ENCODE results near the gene BABAM2. TPM values are rescaled to one million over a fixed set of nuclear protein-coding genes. Genes with fewer than 3 reads are reported as not detected.

The BABAM2 gene
- total and polyA plus RNA-seq, 7 donors = 34.2 to 74.5 (median 52.3) TPM

GRCh38 chr2:28228434-28228995 is 338.0 kb downstream of the BABAM2 start:
- no peaks in the 10 kb centered on the region for H3K36me3 ChIP-seq (ENCODE audit: insufficient read depth in 1 of 2, low read depth in 1 of 2)
- no peak for TF ChIP-seq CTCF (IDR thresholded peaks at IDR 0.05)
- H3K27me3 ChIP-seq (ENCODE audit: insufficient read depth in 3 of 3, low read length in 2 of 3) = no peaks in the 10 kb centered on the region
- no peaks in the 10 kb centered on the region for H3K9me3 ChIP-seq
- 51 to 73% (median 59%) methylated on average over 1 of the region's 1 CpG for WGBS, 3 donors
- ATAC-seq (no peak), DNase-seq (no peak)
- intact Hi-C loops (cut with DNase I) = no loop called here
- no peak overlapping the region for H3K4me3 ChIP-seq
- no peak overlapping the region for H3K27ac ChIP-seq
- H3K4me1 ChIP-seq = peaks cover 34% of the 10 kb centered on the region

GRCh38 chr2:28231110-28231631 is 340.6 kb downstream of the BABAM2 start:
- peak; percentile 88 to 95 (median 92) for ATAC-seq
- WGBS, 3 donors = 25 to 33% (median 28%) methylated on average over 4 of the region's 4 CpGs
- H3K27ac ChIP-seq = peak overlapping the region; percentile 68

GRCh38 chr2:28232295-28232694 is 341.8 kb downstream of the BABAM2 start:
- Histone ChIP-seq H3K4me3 (no peak overlapping the region), H3K27me3 (ENCODE audit: insufficient read depth in 3 of 3, low read length in 2 of 3) (no peaks in the 10 kb centered on the region), H3K36me3 (ENCODE audit: insufficient read depth in 1 of 2, low read depth in 1 of 2) (peaks cover 0 to 4% of the 10 kb centered on the region in 2 donors), H3K4me1 (peaks cover 29% of the 10 kb centered on the region), H3K9me3 (no peaks in the 10 kb centered on the region), H3K27ac (no peak overlapping the region)
- DNase-seq = no peak
- peak in 2 of 4 donors; percentile 33 to 50 for ATAC-seq
- intact Hi-C loops (cut with DNase I) = loop anchor here in 1 of 2 donors (5.0 kb wide), 2 partner anchors 40 to 145 kb away; no protein-coding TSS in a partner anchor
- TF ChIP-seq CTCF (IDR thresholded peaks at IDR 0.05) = no peak
- WGBS, 3 donors = 84 to 87% (median 86%) methylated on average over 5 of the region's 5 CpGs

More at GRCh38 chr2:28231110-28231631, 340.6 kb downstream of the BABAM2 start:
- H3K27me3 ChIP-seq (ENCODE audit: insufficient read depth in 3 of 3, low read length in 2 of 3) = no peaks in the 10 kb centered on the region
- intact Hi-C loops (cut with DNase I) = loop anchor here in 1 of 2 donors (5.0 kb wide), 2 partner anchors 41 to 146 kb away; no protein-coding TSS in a partner anchor
- no peaks in the 10 kb centered on the region for H3K36me3 ChIP-seq (ENCODE audit: insufficient read depth in 1 of 2, low read depth in 1 of 2)
- DNase-seq = peak; percentile 52 to 76
- H3K9me3 ChIP-seq = no peaks in the 10 kb centered on the region
- H3K4me1 ChIP-seq = peaks cover 34% of the 10 kb centered on the region
- no peak for TF ChIP-seq CTCF (IDR thresholded peaks at IDR 0.05)
- no peak overlapping the region for H3K4me3 ChIP-seq

- 54 to 72% (median 54%) methylated on average over 6 of the region's 6 CpGs for whole genome bisulfite sequencing, 3 donors
- H3K4me3 ChIP-seq = no peak overlapping the region
- ATAC-seq = no peak
- TF ChIP-seq CTCF (IDR thresholded peaks at IDR 0.05) = no peak
- no peaks in the 10 kb centered on the region for H3K9me3 ChIP-seq
- no peak for DNase-seq
- H3K27me3 ChIP-seq (ENCODE audit: insufficient read depth in 3 of 3, low read length in 2 of 3) = no peaks in the 10 kb centered on the region
- peaks cover 0 to 6% of the 10 kb centered on the region in 2 donors for H3K36me3 ChIP-seq (ENCODE audit: insufficient read depth in 1 of 2, low read depth in 1 of 2)
- intact Hi-C loops (cut with DNase I) = loop anchor here in 1 of 2 donors (5.0 kb wide), 2 partner anchors 39 to 144 kb away; no protein-coding TSS in a partner anchor
- H3K27ac ChIP-seq = no peak overlapping the region
- H3K4me1 ChIP-seq = peaks cover 29% of the 10 kb centered on the region
These were observed 342.7 kb downstream of the BABAM2 start for GRCh38 chr2:28233164-28233676.
